ENCODE data around the gene FSTL4. TPM values are rescaled to one million over a fixed set of nuclear protein-coding genes. Genes with fewer than 3 reads are reported as not detected.

FSTL4 gene
- total and polyA plus RNA-seq, 2 donors from 2014 or later = 0.09 to 4.0 TPM

DNA sequence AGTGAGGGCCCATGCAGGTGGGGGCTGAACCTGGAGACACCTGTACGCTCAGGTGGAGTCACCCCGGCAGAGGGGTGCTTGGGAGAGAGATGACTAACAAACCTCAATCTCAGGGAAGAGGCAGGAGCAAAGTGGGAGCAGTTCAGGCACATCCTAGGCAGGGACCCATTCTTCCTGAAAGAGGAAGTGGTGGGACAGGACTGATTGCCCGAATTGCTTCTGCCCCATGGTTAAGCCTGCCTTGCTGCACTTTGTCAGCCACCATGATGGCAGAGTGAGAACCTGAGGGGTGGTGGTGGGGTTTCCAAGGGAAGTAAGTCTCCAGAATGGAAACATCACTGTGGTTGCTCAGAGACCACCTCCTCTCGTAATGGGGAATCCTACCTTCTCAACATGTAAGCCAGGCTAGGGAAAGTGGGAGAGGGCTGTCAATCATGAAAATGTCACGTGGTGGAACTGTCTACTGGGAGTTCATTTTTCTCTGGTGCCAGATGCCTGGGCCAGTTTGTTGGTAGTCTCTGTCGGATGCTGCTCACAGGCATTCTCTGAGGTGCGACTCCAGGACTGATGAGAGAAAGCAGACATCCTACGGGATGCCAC, 410.2 kb downstream of the FSTL4 start:
- DNase-seq (no peak), FAIRE-seq (no peak)
- TF ChIP-seq, protein P1, sequence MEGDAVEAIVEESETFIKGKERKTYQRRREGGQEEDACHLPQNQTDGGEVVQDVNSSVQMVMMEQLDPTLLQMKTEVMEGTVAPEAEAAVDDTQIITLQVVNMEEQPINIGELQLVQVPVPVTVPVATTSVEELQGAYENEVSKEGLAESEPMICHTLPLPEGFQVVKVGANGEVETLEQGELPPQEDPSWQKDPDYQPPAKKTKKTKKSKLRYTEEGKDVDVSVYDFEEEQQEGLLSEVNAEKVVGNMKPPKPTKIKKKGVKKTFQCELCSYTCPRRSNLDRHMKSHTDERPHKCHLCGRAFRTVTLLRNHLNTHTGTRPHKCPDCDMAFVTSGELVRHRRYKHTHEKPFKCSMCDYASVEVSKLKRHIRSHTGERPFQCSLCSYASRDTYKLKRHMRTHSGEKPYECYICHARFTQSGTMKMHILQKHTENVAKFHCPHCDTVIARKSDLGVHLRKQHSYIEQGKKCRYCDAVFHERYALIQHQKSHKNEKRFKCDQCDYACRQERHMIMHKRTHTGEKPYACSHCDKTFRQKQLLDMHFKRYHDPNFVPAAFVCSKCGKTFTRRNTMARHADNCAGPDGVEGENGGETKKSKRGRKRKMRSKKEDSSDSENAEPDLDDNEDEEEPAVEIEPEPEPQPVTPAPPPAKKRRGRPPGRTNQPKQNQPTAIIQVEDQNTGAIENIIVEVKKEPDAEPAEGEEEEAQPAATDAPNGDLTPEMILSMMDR (IDR thresholded peaks at IDR 0.05; ENCODE audit: borderline replicate concordance, extremely low read depth, insufficient read depth) = no peak
- no peaks in the 10 kb centered on the region for H3K27me3 ChIP-seq (ENCODE audit: control insufficient read depth, insufficient read depth, low read length)
- no peak overlapping the region for H3K27ac ChIP-seq (ENCODE audit: low read depth in 2 of 2, low read length in 2 of 2)
- intact Hi-C loops (cut with DNase I) = no loop called here
- no peak overlapping the region for H3K4me3 ChIP-seq (ENCODE audit: low read length in 3 of 3)
- no peaks in the 10 kb centered on the region for H3K36me3 ChIP-seq (ENCODE audit: control insufficient read depth in 2 of 3, insufficient read depth in 3 of 3, low read length in 3 of 3)
- H3K9ac ChIP-seq (ENCODE audit: low read length in 3 of 3) = no peak overlapping the region
- no peaks in the 10 kb centered on the region for H3K4me1 ChIP-seq (ENCODE audit: control insufficient read depth in 2 of 3, insufficient read depth in 2 of 3, low read depth in 1 of 3, low read length in 3 of 3)
- no peaks in the 10 kb centered on the region for H3K9me3 ChIP-seq (ENCODE audit: control insufficient read depth in 2 of 3, insufficient read depth in 1 of 3, low read length in 3 of 3)

GRCh38 chr5:133201310-133201709, 411.0 kb downstream of the FSTL4 start:
- no peaks in the 10 kb centered on the region for H3K27me3 ChIP-seq (ENCODE audit: control insufficient read depth, insufficient read depth, low read length)
- DNase-seq (no peak), FAIRE-seq (no peak)
- intact Hi-C loops (cut with DNase I) = no loop called here
- TF ChIP-seq, protein P1 (IDR thresholded peaks at IDR 0.05; ENCODE audit: borderline replicate concordance, extremely low read depth, insufficient read depth) = no peak
- H3K27ac ChIP-seq (ENCODE audit: low read depth in 2 of 2, low read length in 2 of 2) = no peak overlapping the region
- H3K9ac ChIP-seq (ENCODE audit: low read length in 3 of 3) = no peak overlapping the region
- no peaks in the 10 kb centered on the region for H3K4me1 ChIP-seq (ENCODE audit: control insufficient read depth in 2 of 3, insufficient read depth in 2 of 3, low read depth in 1 of 3, low read length in 3 of 3)
- no peaks in the 10 kb centered on the region for H3K9me3 ChIP-seq (ENCODE audit: control insufficient read depth in 2 of 3, insufficient read depth in 1 of 3, low read length in 3 of 3)
- H3K36me3 ChIP-seq (ENCODE audit: control insufficient read depth in 2 of 3, insufficient read depth in 3 of 3, low read length in 3 of 3) = no peaks in the 10 kb centered on the region
- no peak overlapping the region for H3K4me3 ChIP-seq (ENCODE audit: low read length in 3 of 3)

- DNase-seq (no peak), FAIRE-seq (no peak)
- TF ChIP-seq, protein P1 (IDR thresholded peaks at IDR 0.05; ENCODE audit: borderline replicate concordance, extremely low read depth, insufficient read depth) = no peak
- H3K27ac ChIP-seq (ENCODE audit: low read depth in 2 of 2, low read length in 2 of 2) = no peak overlapping the region
- no peaks in the 10 kb centered on the region for H3K9me3 ChIP-seq (ENCODE audit: control insufficient read depth in 2 of 3, insufficient read depth in 1 of 3, low read length in 3 of 3)
- no peaks in the 10 kb centered on the region for H3K27me3 ChIP-seq (ENCODE audit: control insufficient read depth, insufficient read depth, low read length)
- intact Hi-C loops (cut with DNase I) = no loop called here
- no peaks in the 10 kb centered on the region for H3K4me1 ChIP-seq (ENCODE audit: control insufficient read depth in 2 of 3, insufficient read depth in 2 of 3, low read depth in 1 of 3, low read length in 3 of 3)
- no peak overlapping the region for H3K4me3 ChIP-seq (ENCODE audit: low read length in 3 of 3)
- no peaks in the 10 kb centered on the region for H3K36me3 ChIP-seq (ENCODE audit: control insufficient read depth in 2 of 3, insufficient read depth in 3 of 3, low read length in 3 of 3)
- no peak overlapping the region for H3K9ac ChIP-seq (ENCODE audit: low read length in 3 of 3)
Measured at GRCh38 chr5:133200256-133200655, 412.1 kb downstream of the FSTL4 start.
